ENCODE measurements around the gene DHX36.

Gene DHX36

GRCh38 chr3:154316974-154317767, 7.1 kb downstream of the DHX36 start:
- Mint-ChIP-seq H3K4me3 (no peak overlapping the region), H3K9me3 (no peaks in the 10 kb centered on the region), H3K27me3 (no peaks in the 10 kb centered on the region), H3K4me1 (ENCODE audit: low read depth) (peaks cover 13% of the 10 kb centered on the region), H3K36me3 (ENCODE audit: low read depth) (peaks cover 51% of the 10 kb centered on the region), H3K27ac (peak overlapping the region; percentile 1)
- intact Hi-C loops (cut with micrococcal nuclease) = no loop called here

DNA sequence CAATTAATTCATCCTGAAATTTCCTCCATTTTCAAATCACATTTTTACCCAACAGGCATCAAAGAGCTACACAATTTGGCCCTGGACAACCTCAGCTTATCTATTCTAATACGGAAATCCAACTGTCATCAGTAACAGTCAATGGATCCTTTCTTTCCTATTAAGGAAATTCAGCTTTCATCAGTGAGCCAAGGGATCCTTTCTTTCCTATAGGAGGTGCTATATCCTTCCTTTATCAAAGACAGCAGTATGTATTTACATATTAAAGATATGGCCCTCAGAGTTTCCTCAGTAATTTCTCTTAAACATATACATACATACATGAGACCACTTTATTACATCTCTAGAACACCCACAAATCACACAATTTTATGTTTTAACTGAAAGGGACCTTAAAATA, 10.1 kb downstream of the DHX36 start:
- no peaks in the 10 kb centered on the region for H3K27me3 Mint-ChIP-seq
- intact Hi-C loops (cut with micrococcal nuclease) = no loop called here
- no peak overlapping the region for H3K4me3 Mint-ChIP-seq
- H3K36me3 Mint-ChIP-seq (ENCODE audit: low read depth) = peaks cover 58% of the 10 kb centered on the region
- H3K4me1 Mint-ChIP-seq (ENCODE audit: low read depth) = peaks cover 13% of the 10 kb centered on the region
- H3K9me3 Mint-ChIP-seq = no peaks in the 10 kb centered on the region
- H3K27ac Mint-ChIP-seq = no peak overlapping the region

GRCh38 chr3:154310840-154311239, 13.4 kb downstream of the DHX36 start:
- Mint-ChIP-seq H3K4me1 (ENCODE audit: low read depth) (peaks cover 5% of the 10 kb centered on the region), H3K36me3 (ENCODE audit: low read depth) (peaks cover 78% of the 10 kb centered on the region)

GRCh38 chr3:154307363-154307762, 16.9 kb downstream of the DHX36 start:
- Mint-ChIP-seq H3K9me3 (no peaks in the 10 kb centered on the region), H3K27me3 (no peaks in the 10 kb centered on the region), H3K4me3 (no peak overlapping the region), H3K4me1 (ENCODE audit: low read depth) (peaks cover 5% of the 10 kb centered on the region), H3K27ac (no peak overlapping the region), H3K36me3 (ENCODE audit: low read depth) (peaks cover 78% of the 10 kb centered on the region)
- intact Hi-C loops (cut with micrococcal nuclease) = no loop called here

More at GRCh38 chr3:154310840-154311239, 13.4 kb downstream of the DHX36 start:
- no peak overlapping the region for H3K4me3 Mint-ChIP-seq
- no peaks in the 10 kb centered on the region for H3K27me3 Mint-ChIP-seq
- intact Hi-C loops (cut with micrococcal nuclease) = no loop called here
- H3K9me3 Mint-ChIP-seq = no peaks in the 10 kb centered on the region
- no peak overlapping the region for H3K27ac Mint-ChIP-seq

DNA sequence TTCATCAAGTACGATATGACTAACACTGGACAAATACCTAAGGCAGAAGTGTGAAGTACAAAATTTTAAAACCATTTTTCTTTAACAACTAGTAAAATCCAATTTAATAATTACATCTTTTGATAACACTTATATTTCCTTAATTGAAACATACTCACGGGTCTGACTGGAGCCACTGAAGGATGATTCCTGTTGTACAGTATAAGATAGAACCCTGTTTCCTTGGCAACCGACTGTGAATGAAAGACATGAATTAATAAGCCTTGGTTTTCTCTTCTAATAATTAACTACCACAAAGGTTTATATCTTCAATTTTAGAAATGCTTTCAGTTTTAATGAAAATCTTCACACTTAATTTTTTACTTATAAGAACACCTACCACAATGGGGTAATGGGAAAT, 19.4 kb downstream of the DHX36 start:
- H3K27me3 Mint-ChIP-seq = no peaks in the 10 kb centered on the region
- peaks cover 5% of the 10 kb centered on the region for H3K4me1 Mint-ChIP-seq (ENCODE audit: low read depth)
- H3K27ac Mint-ChIP-seq = no peak overlapping the region
- no peak overlapping the region for H3K4me3 Mint-ChIP-seq
- intact Hi-C loops (cut with micrococcal nuclease) = no loop called here
- no peaks in the 10 kb centered on the region for H3K9me3 Mint-ChIP-seq
- H3K36me3 Mint-ChIP-seq (ENCODE audit: low read depth) = peaks cover 91% of the 10 kb centered on the region

DNA sequence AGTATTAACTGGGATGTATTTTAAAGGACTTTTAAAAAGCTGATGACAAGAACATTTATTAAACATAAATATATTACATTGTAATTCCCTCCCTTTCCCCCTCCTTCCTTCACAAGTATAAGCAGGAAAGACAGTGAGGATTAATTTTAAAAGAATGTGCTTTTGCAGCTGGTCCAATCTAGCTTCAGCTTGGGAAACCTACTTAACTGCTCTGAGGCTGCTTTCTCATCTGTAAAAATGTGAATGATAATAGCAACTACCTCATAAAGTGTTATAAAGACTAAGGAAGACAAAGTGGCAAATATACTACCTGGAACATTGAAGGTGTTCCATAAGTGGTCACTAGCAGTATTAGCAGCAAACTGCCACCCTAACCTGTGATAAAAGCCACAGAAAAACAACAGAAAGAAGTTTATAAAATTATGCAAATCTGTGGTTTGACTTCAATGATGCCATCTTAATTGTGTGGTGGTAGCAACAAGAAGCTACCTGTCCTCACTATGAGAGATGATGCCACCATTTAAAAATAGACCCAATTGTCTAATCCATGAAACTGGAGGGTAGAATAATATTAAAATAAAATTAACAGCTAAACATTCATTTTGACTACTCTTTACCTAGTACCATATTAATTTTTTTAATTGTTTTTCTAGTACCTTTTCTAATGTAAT, 20.0 kb downstream of the DHX36 start:
- intact Hi-C loops (cut with micrococcal nuclease) = no loop called here
- Mint-ChIP-seq H3K4me1 (ENCODE audit: low read depth) (peaks cover 5% of the 10 kb centered on the region), H3K27me3 (no peaks in the 10 kb centered on the region), H3K27ac (no peak overlapping the region), H3K9me3 (no peaks in the 10 kb centered on the region), H3K4me3 (no peak overlapping the region), H3K36me3 (ENCODE audit: low read depth) (peaks cover 92% of the 10 kb centered on the region)

DNA sequence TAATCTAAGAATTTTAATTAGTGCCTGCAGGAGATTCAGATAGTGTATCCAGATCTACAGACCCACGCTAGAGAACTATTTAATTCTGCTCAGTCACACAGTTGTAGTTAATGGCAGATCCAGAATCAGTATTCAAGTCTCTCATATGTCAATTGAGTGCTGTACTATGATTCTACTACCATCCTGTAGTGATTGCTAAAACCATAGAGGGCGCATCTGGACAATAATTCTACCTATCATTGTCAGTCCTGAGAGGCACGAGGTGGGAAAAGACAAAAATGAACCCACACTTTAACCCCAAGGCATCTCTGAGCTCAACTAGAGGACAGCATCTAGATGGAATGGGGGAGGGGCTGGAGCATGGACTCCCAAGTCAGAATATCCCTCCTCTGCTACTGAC, 22.7 kb downstream of the DHX36 start:
- Mint-ChIP-seq H3K36me3 (ENCODE audit: low read depth) (peaks cover 86% of the 10 kb centered on the region), H3K4me3 (no peak overlapping the region), H3K27ac (no peak overlapping the region)

GRCh38 chr3:154294016-154294415, 30.3 kb downstream of the DHX36 start:
- Mint-ChIP-seq H3K4me1 (ENCODE audit: low read depth) (no peaks in the 10 kb centered on the region), H3K4me3 (no peak overlapping the region), H3K27ac (no peak overlapping the region), H3K36me3 (ENCODE audit: low read depth) (peaks cover 78% of the 10 kb centered on the region), H3K9me3 (no peaks in the 10 kb centered on the region), H3K27me3 (no peaks in the 10 kb centered on the region)
- intact Hi-C loops (cut with micrococcal nuclease) = no loop called here

More for the DNA sequence above, 22.7 kb downstream of the DHX36 start:
- Mint-ChIP-seq H3K27me3 (no peaks in the 10 kb centered on the region), H3K4me1 (ENCODE audit: low read depth) (no peaks in the 10 kb centered on the region), H3K9me3 (no peaks in the 10 kb centered on the region)
- intact Hi-C loops (cut with micrococcal nuclease) = no loop called here

GRCh38 chr3:154290187-154290586, 34.1 kb downstream of the DHX36 start:
- intact Hi-C loops (cut with micrococcal nuclease) = no loop called here
- peaks cover 4% of the 10 kb centered on the region for H3K4me1 Mint-ChIP-seq (ENCODE audit: low read depth)
- H3K4me3 Mint-ChIP-seq = no peak overlapping the region
- H3K36me3 Mint-ChIP-seq (ENCODE audit: low read depth) = peaks cover 71% of the 10 kb centered on the region
- no peaks in the 10 kb centered on the region for H3K9me3 Mint-ChIP-seq
- H3K27me3 Mint-ChIP-seq = no peaks in the 10 kb centered on the region
- no peak overlapping the region for H3K27ac Mint-ChIP-seq

DNA sequence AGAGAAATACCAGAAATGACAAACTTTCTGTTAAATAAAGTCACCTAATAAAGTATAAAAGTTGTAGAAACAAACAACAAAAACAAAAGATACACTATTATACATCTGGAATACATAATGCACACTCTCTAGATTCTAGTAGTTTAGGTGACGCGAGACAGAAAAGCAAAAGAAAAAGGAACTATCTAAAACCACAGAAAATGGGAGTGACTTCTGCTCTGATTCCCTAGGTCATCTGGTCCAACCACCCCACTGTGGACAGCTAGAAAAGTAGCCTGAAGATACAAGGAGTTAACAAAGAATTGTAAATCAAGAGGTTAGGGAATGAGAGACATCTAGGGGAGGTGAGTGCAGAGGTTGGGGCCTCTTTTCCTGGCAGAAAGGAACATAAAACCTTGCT, 39.1 kb downstream of the DHX36 start:
- intact Hi-C loops (cut with micrococcal nuclease) = no loop called here
- Mint-ChIP-seq H3K9me3 (no peaks in the 10 kb centered on the region), H3K4me3 (no peak overlapping the region), H3K27me3 (no peaks in the 10 kb centered on the region), H3K4me1 (ENCODE audit: low read depth) (peaks cover 7% of the 10 kb centered on the region), H3K27ac (no peak overlapping the region), H3K36me3 (ENCODE audit: low read depth) (peaks cover 67% of the 10 kb centered on the region)

- Mint-ChIP-seq H3K27ac (no peak overlapping the region), H3K9me3 (no peaks in the 10 kb centered on the region)
Observed at GRCh38 chr3:154280161-154280560, 44.1 kb downstream of the DHX36 start.

DNA sequence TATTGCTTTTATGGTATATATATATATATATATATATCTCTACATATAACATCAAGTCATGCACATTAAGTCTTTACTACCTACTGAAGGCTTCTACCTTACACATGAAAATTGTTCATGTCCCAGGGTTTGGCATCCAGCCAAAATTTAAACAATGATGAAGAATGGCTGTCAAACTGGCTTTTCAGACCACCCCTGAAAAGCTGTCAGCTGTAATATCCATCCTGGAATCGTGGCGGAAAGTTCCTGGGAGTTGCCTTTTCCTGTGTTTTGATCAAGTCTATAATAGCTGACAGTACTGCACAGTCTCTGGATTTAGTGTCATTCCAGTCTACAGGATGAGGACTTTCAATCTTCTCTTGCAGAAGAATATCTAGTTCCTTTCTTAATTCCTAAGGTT, 48.3 kb downstream of the DHX36 start:
- no peak overlapping the region for H3K4me3 Mint-ChIP-seq
- no peak overlapping the region for H3K27ac Mint-ChIP-seq
- peaks cover 67% of the 10 kb centered on the region for H3K36me3 Mint-ChIP-seq (ENCODE audit: low read depth)
- H3K27me3 Mint-ChIP-seq = no peaks in the 10 kb centered on the region
- H3K4me1 Mint-ChIP-seq (ENCODE audit: low read depth) = no peaks in the 10 kb centered on the region
- intact Hi-C loops (cut with micrococcal nuclease) = no loop called here
- H3K9me3 Mint-ChIP-seq = no peaks in the 10 kb centered on the region

More at GRCh38 chr3:154280161-154280560, 44.1 kb downstream of the DHX36 start:
- H3K27me3 Mint-ChIP-seq = no peaks in the 10 kb centered on the region
- H3K4me3 Mint-ChIP-seq = no peak overlapping the region
- H3K4me1 Mint-ChIP-seq (ENCODE audit: low read depth) = peaks cover 3% of the 10 kb centered on the region
- H3K36me3 Mint-ChIP-seq (ENCODE audit: low read depth) = peaks cover 67% of the 10 kb centered on the region
- intact Hi-C loops (cut with micrococcal nuclease) = no loop called here

DNA sequence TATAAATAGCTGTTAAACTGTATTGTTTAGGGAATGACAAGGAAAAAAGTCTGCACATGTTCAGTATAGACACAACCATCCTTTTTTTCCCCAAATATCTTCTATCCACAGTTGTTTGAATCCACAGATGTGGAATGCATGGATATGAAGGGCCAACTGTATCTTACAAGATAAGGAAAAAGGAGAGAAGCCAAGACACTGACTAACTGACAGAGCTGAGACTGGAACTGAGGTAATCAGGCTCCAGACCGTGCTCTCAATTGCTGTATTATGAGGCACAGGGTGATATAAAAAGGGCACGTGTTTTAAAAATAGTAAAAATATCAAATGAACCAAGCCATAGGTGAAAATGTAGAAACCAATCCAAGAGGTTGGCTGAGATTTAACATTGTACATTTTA, 49.0 kb downstream of the DHX36 start:
- Mint-ChIP-seq H3K4me3 (no peak overlapping the region), H3K27ac (no peak overlapping the region), H3K27me3 (no peaks in the 10 kb centered on the region), H3K36me3 (ENCODE audit: low read depth) (peaks cover 74% of the 10 kb centered on the region), H3K4me1 (ENCODE audit: low read depth) (no peaks in the 10 kb centered on the region), H3K9me3 (no peaks in the 10 kb centered on the region)
- intact Hi-C loops (cut with micrococcal nuclease) = no loop called here

- intact Hi-C loops (cut with micrococcal nuclease) = no loop called here
- H3K4me3 Mint-ChIP-seq = no peak overlapping the region
- H3K36me3 Mint-ChIP-seq (ENCODE audit: low read depth) = peaks cover 77% of the 10 kb centered on the region
- H3K9me3 Mint-ChIP-seq = no peaks in the 10 kb centered on the region
- no peaks in the 10 kb centered on the region for H3K4me1 Mint-ChIP-seq (ENCODE audit: low read depth)
- no peak overlapping the region for H3K27ac Mint-ChIP-seq
- H3K27me3 Mint-ChIP-seq = no peaks in the 10 kb centered on the region
Observed at GRCh38 chr3:154274348-154274747, 49.9 kb downstream of the DHX36 start.

Data from dendritic cell treated with granulocyte-macrophage colony-stimulating factor and Interleukin-4, amounts not matched to agents 40 ng/mL and 50 ng/mL, for 4 days (primary cell).